Endothelial cell of umbilical vein (primary cell): ENCODE data around the gene ZDHHC9. TPM values are rescaled to one million over a fixed set of nuclear protein-coding genes. Genes with fewer than 3 reads are reported as not detected.

Source experiments
- BruUV-seq: library from RNA; stranded (reverse); fragments of 400-500 nt; replicated peaks from 2 replicates; lab custom pipeline; 2021; lab: Mats Ljungman, UMichigan
- CTCF ChIA-PET: fragments of 300-600, 350-600 bp; sonication (Branson Sonifier 250); formaldehyde crosslinking; loops from one replicate; lab custom pipeline; 2021; ENCODE audit warnings: antibody characterized with exemption, inconsistent platforms; lab: Charles Lee
- POLR2A ChIA-PET: fragments of 300-600, 350-600 bp; sonication (Branson Sonifier 250); formaldehyde crosslinking; loops from one replicate; lab custom pipeline; 2021; ENCODE audit warnings: antibody characterized with exemption, inconsistent platforms; lab: Charles Lee
- DNase-seq: peaks from one replicate; pipeline ENCODE4 v3.0.0-alpha.2; 2011; ENCODE audit warnings: low read depth, low spot score
- FAIRE-seq: peaks from 2 replicates; lab custom pipeline; 2011; peaks lifted over from hg19 to GRCh38; lab: Jason Lieb, UNC
- H2AFZ ChIP-seq: 2 replicates; pipeline ENCODE4 v1.6.0; 2012; ENCODE audit warnings: low read depth, low read length, control low read depth, inconsistent platforms
- H3K27ac ChIP-seq: 2 replicates; pipeline ENCODE4 v1.5.1; 2011; ENCODE audit warnings: low read depth, mild to moderate bottlenecking, control low read depth, low read length, moderate library complexity; ENCODE audit not compliant: insufficient read depth
- H3K27me3 ChIP-seq, 2 experiments: 2 replicates each; pipeline versions ENCODE4 v1.6.0 to v1.6.1; 2011; ENCODE audit warnings: low read length in 2 of 2, mixed read lengths in 1 of 2; ENCODE audit not compliant: control insufficient read depth in 2 of 2, insufficient read depth in 2 of 2
- H3K36me3 ChIP-seq, 2 experiments: 2 replicates in 1 of 2; 3 replicates in 1 of 2; pipeline ENCODE4 v1.5.1; 2011; ENCODE audit warnings: low read length in 2 of 2, mild to moderate bottlenecking in 1 of 2, moderate library complexity in 1 of 2; ENCODE audit not compliant: control insufficient read depth in 2 of 2, insufficient read depth in 2 of 2; ENCODE audit errors: extremely low read depth in 1 of 2
- H3K4me1 ChIP-seq: 3 replicates; pipeline ENCODE4 v1.5.1; 2011; ENCODE audit warnings: mild to moderate bottlenecking, low read length; ENCODE audit not compliant: control insufficient read depth, insufficient read depth; ENCODE audit errors: extremely low read depth
- H3K4me2 ChIP-seq: 2 replicates; pipeline ENCODE4 v1.6.1; 2011; ENCODE audit warnings: low read length, control low read depth, mixed read lengths; ENCODE audit not compliant: insufficient read depth
- H3K4me3 ChIP-seq, 3 experiments: fragments of 200-600 bp in 1 of 3; sonication (generic), shearing (Covaris generic) in 1 of 3; replicated peaks in 1 of 3; 2 replicates each; pipeline ENCODE4 v1.5.1; 2011 to 2016; ENCODE audit warnings: control low read depth in 3 of 3, low read length in 3 of 3, mild to moderate bottlenecking in 2 of 3, inconsistent platforms in 1 of 3, low read depth in 1 of 3, moderate library complexity in 1 of 3; ENCODE audit not compliant: insufficient read depth in 1 of 3
- H3K79me2 ChIP-seq: 2 replicates; pipeline ENCODE4 v1.6.0; 2012; ENCODE audit warnings: low read length, inconsistent platforms; ENCODE audit not compliant: control insufficient read depth, insufficient read depth
- H3K9ac ChIP-seq: replicated peaks from 2 replicates; pipeline ENCODE3; 2011; ENCODE audit warnings: low read length, control low read depth; ENCODE audit not compliant: insufficient read depth; ENCODE audit errors: extremely low read depth
- H3K9me1 ChIP-seq: replicated peaks from 3 replicates; pipeline ENCODE4 v1.6.0; 2011; ENCODE audit warnings: mild to moderate bottlenecking, low read length; ENCODE audit not compliant: control insufficient read depth, insufficient read depth; ENCODE audit errors: extremely low read depth
- H3K9me3 ChIP-seq: replicated peaks from 2 replicates; pipeline ENCODE4 v1.5.1; 2012; ENCODE audit warnings: low read length, inconsistent platforms; ENCODE audit not compliant: control insufficient read depth, insufficient read depth
- H4K20me1 ChIP-seq: replicated peaks from 2 replicates; pipeline ENCODE3; 2011; ENCODE audit warnings: mild to moderate bottlenecking, low read length; ENCODE audit not compliant: control insufficient read depth, insufficient read depth; ENCODE audit errors: extremely low read depth
- CTCF ChIP-seq, 2 donors: IDR thresholded peaks; 1 replicate in 1 of 2; 2 replicates in 1 of 2; pipeline ENCODE4 v1.5.1; 2011; ENCODE audit warnings: low read length in 2 of 2, mild to moderate bottlenecking in 2 of 2, moderate library complexity in 2 of 2, control low read depth in 1 of 2, inconsistent platforms in 1 of 2, low read depth in 1 of 2; ENCODE audit not compliant: insufficient read depth in 1 of 2; ENCODE audit errors: extremely low read depth in 1 of 2
- EZH2 ChIP-seq: IDR thresholded peaks from 2 replicates; pipeline ENCODE4 v1.6.1; 2012; ENCODE audit warnings: borderline replicate concordance, low read depth, mild to moderate bottlenecking, moderate library complexity, low read length, inconsistent platforms; ENCODE audit not compliant: severe bottlenecking
- FOS ChIP-seq: IDR thresholded peaks from 2 replicates; pipeline ENCODE4 v1.6.1; 2011; ENCODE audit warnings: mild to moderate bottlenecking, low read length, moderate library complexity, borderline replicate concordance; ENCODE audit not compliant: insufficient read depth
- GATA2 ChIP-seq: IDR thresholded peaks from 2 replicates; pipeline ENCODE4 v1.7.0; 2011; ENCODE audit warnings: low read depth, mild to moderate bottlenecking, moderate library complexity, mixed read lengths, low read length; ENCODE audit not compliant: insufficient read length, insufficient read depth
- JUN ChIP-seq: IDR thresholded peaks from 2 replicates; pipeline ENCODE4 v1.6.1; 2011; ENCODE audit warnings: borderline replicate concordance, low read depth; ENCODE audit not compliant: insufficient read length, insufficient read depth
- MAX ChIP-seq: IDR thresholded peaks from 2 replicates; pipeline ENCODE4 v1.6.1; 2011; ENCODE audit not compliant: insufficient read depth, insufficient read length
- MYC ChIP-seq: IDR thresholded peaks from one replicate; pipeline ENCODE4 v1.6.1; 2011; ENCODE audit warnings: mild to moderate bottlenecking, low read depth, low read length
- POLR2A ChIP-seq: IDR thresholded peaks from 2 replicates; pipeline ENCODE4 v1.6.1; 2012; ENCODE audit warnings: low read depth, mild to moderate bottlenecking, control low read depth, low read length
- POLR2AphosphoS5 ChIP-seq: IDR thresholded peaks from 2 replicates; pipeline ENCODE4 v1.6.1; 2012; ENCODE audit warnings: low read depth, mild to moderate bottlenecking, control low read depth, low read length, moderate library complexity; ENCODE audit not compliant: insufficient read depth
- dilution Hi-C: fragments of 300-500 bp; cut with MboI; formaldehyde crosslinking; loops from one replicate; pipeline ENCODE4 v1.15.0; 2019; ENCODE audit warnings: low sequenced_read_pairs; ENCODE audit not compliant: extremely low pct_ligation_motif_present
- intact Hi-C: fragments of 100-400 bp; cut with micrococcal nuclease; formaldehyde crosslinking; loops from one replicate; pipeline ENCODE4 v1.10.0; 2022
- polyA plus RNA-seq, 4 experiments: library from polyadenylated mRNA; depleted of rRNA in 3 of 4; stranded (reverse) in 3 of 4; unstranded in 1 of 4; fragments of >200 nt; gene quantifications; 2 replicates each; pipeline versions ENCODE4 v1.2.1 to v1.2.3, GENCODE V29; 2011 to 2012; ENCODE audit warnings: missing spikeins in 1 of 4
- total RNA-seq: library from RNA; stranded (reverse); gene quantifications from 2 replicates; pipeline ENCODE4 v1.2.3, GENCODE V29; 2021

The ZDHHC9 gene
- total and polyA plus RNA-seq, 2 donors (not counting 3 experiments of a cell fraction or from before 2014, with no cell fraction given): 27.4 to 33.6 TPM

- H3K4me3 ChIP-seq: no peak overlapping the region
- TF ChIP-seq EZH2 (no peak), POLR2A (no peak), POLR2AphosphoS5 (no peak), MYC (no peak), FOS (no peak), MAX (no peak), CTCF (IDR thresholded peaks at IDR 0.05; ENCODE audit: extremely low read depth in 1 of 2, insufficient read depth in 1 of 2, low read depth in 1 of 2, low read length in 2 of 2) (no peak), JUN (no peak), GATA2 (no peak)
- intact Hi-C loops (no loop called here), dilution Hi-C loops (no loop called here)
- no peak overlapping the region for H3K4me2 ChIP-seq
- H3K9me3 ChIP-seq: no peaks in the 10 kb centered on the region
- no peaks in the 10 kb centered on the region for H4K20me1 ChIP-seq
- DNase-seq (no peak), FAIRE-seq (no peak)
- POLR2A ChIA-PET: no interaction called here
- H2AFZ ChIP-seq: no peak overlapping the region
- H3K79me2 ChIP-seq: no peaks in the 10 kb centered on the region
- no peaks in the 10 kb centered on the region for H3K9me1 ChIP-seq
- no peak overlapping the region for H3K27ac ChIP-seq
- no peaks in the 10 kb centered on the region for H3K4me1 ChIP-seq
- no TSS peak for BruUV-seq
- CTCF ChIA-PET: interaction anchor here (1.0 to 1.2 kb wide), 2 partner anchors 66 to 269 kb away, joined by 3 read pairs; no protein-coding TSS in a partner anchor
- no peaks in the 10 kb centered on the region for H3K36me3 ChIP-seq
- no peak overlapping the region for H3K9ac ChIP-seq
- no peaks in the 10 kb centered on the region for H3K27me3 ChIP-seq
Observed at GRCh38 chrX:129791961-129792570, 51.6 kb downstream of the ZDHHC9 start.
